Loucy (cell line): ENCODE results near the gene SLC2A4RG.
"Not testable (repeated sequence)": the region's sequence is repeated elsewhere in the genome, so short reads cannot be mapped to it uniquely, and the experiment has no call there.

Experiments used
- H2AFZ ChIP-seq: fragments of 200-600 bp; sonication (generic); 2 replicates; pipeline ENCODE4 v1.6.0; 2016; ENCODE audit warnings: antibody characterized with exemption, mild to moderate bottlenecking, low read length, moderate library complexity
- H3F3A ChIP-seq: fragments of 200-600 bp; 2 replicates; pipeline ENCODE4 v1.6.0; 2016; ENCODE audit warnings: antibody characterized with exemption, low read depth, mild to moderate bottlenecking
- H3K27me3 ChIP-seq: fragments of 200-600 bp; sonication (generic); 2 replicates; pipeline ENCODE4 v1.6.1; 2014; ENCODE audit warnings: low read length, mild to moderate bottlenecking; ENCODE audit not compliant: insufficient read depth, poor library complexity, severe bottlenecking
- H3K36me3 ChIP-seq: fragments of 200-600 bp; sonication (generic); 2 replicates; pipeline ENCODE4 v1.6.1; 2016; ENCODE audit warnings: low read length; ENCODE audit not compliant: insufficient read depth
- H3K4me1 ChIP-seq: fragments of 200-600 bp; sonication (generic); 2 replicates; pipeline ENCODE4 v1.5.1; 2014; ENCODE audit warnings: low read length, mild to moderate bottlenecking; ENCODE audit not compliant: insufficient read depth, poor library complexity, severe bottlenecking
- H3K4me2 ChIP-seq: fragments of 200-600 bp; sonication (generic); 2 replicates; pipeline ENCODE4 v1.6.0; 2014; ENCODE audit warnings: antibody characterized with exemption, low read length, low read depth, mild to moderate bottlenecking; ENCODE audit not compliant: poor library complexity, severe bottlenecking
- H3K4me3 ChIP-seq: fragments of 200-600 bp; sonication (generic); 2 replicates; pipeline ENCODE4 v1.5.1; 2014; ENCODE audit warnings: low read length, mild to moderate bottlenecking, mixed read lengths; ENCODE audit not compliant: poor library complexity, severe bottlenecking
- H3K79me2 ChIP-seq: fragments of 200-600 bp; sonication (generic); 2 replicates; pipeline ENCODE4 v1.6.1; 2014; ENCODE audit warnings: low read length; ENCODE audit not compliant: insufficient read depth
- H3K9ac ChIP-seq: fragments of 200-600 bp; sonication (generic); 2 replicates; pipeline ENCODE4 v1.6.0; 2014; ENCODE audit warnings: mild to moderate bottlenecking, low read depth, low read length, moderate library complexity; ENCODE audit not compliant: poor library complexity, severe bottlenecking
- H3K9me2 ChIP-seq: fragments of 200-600 bp; sonication (generic); replicated peaks from 2 replicates; pipeline ENCODE4 v1.6.1; 2016; ENCODE audit warnings: low read depth, low read length, mixed read lengths
- H3K9me3 ChIP-seq: fragments of 200-600 bp; sonication (generic); 2 replicates; pipeline ENCODE4 v1.6.1; 2014; ENCODE audit warnings: mild to moderate bottlenecking, antibody characterized with exemption, low read length, low read depth; ENCODE audit not compliant: insufficient read depth
- H4K20me1 ChIP-seq: fragments of 200-600 bp; sonication (generic); 2 replicates; pipeline ENCODE4 v1.6.0; 2014; ENCODE audit warnings: antibody characterized with exemption, low read length, mild to moderate bottlenecking; ENCODE audit not compliant: insufficient read depth, poor library complexity, severe bottlenecking
- EZH2phosphoT487 ChIP-seq: fragments of 200-600 bp; IDR thresholded peaks from 2 replicates; pipeline ENCODE4 v1.6.1; 2018; ENCODE audit warnings: antibody characterized with exemption, mild to moderate bottlenecking, moderate library complexity, borderline replicate concordance
- TF ChIP-seq, protein P1 (sequence below): fragments of 200-600 bp; sonication (generic); conservative IDR thresholded peaks from 2 replicates; pipeline ENCODE4 v1.5.1; 2014; ENCODE audit warnings: mild to moderate bottlenecking, antibody characterized with exemption, low read length

SLC2A4RG gene

DNA sequence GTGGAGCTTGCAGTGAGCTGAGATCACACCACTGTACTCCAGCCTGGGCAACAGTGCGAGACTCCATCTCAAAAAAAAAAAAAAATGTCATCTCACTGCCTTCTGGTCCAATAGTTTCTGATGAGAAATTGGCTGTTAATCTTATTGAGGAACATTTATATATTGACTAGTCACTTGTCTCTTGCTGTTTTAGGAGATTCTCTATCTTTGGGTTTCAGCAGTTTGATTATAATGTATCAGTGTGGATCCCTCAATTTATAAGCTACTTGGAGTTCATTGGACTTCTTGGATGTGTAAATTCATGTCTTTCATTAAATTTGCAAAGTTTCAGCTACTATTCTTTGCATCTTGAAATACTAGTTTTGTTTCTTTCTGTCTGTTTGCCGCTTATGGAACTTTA lies 20.6 kb upstream of the SLC2A4RG start:
- Histone ChIP-seq H3K4me3 (no peak overlapping the region), H4K20me1 (peaks cover 2% of the 10 kb centered on the region), H3K27me3 (no peaks in the 10 kb centered on the region), H2AFZ (no peak overlapping the region), H3K4me2 (no peak overlapping the region), H3K4me1 (no peaks in the 10 kb centered on the region), H3K9me2 (no peaks in the 10 kb centered on the region), H3K36me3 (peaks cover 35% of the 10 kb centered on the region), H3K79me2 (peaks cover 67% of the 10 kb centered on the region), H3K9ac (no peak overlapping the region), H3F3A (peaks cover 2% of the 10 kb centered on the region; the same call in 1 of the 2 replicates), H3K9me3 (peaks cover 4% of the 10 kb centered on the region; the same call in 1 of the 2 replicates)
- no peak for TF ChIP-seq EZH2phosphoT487
- TF ChIP-seq, protein P1, sequence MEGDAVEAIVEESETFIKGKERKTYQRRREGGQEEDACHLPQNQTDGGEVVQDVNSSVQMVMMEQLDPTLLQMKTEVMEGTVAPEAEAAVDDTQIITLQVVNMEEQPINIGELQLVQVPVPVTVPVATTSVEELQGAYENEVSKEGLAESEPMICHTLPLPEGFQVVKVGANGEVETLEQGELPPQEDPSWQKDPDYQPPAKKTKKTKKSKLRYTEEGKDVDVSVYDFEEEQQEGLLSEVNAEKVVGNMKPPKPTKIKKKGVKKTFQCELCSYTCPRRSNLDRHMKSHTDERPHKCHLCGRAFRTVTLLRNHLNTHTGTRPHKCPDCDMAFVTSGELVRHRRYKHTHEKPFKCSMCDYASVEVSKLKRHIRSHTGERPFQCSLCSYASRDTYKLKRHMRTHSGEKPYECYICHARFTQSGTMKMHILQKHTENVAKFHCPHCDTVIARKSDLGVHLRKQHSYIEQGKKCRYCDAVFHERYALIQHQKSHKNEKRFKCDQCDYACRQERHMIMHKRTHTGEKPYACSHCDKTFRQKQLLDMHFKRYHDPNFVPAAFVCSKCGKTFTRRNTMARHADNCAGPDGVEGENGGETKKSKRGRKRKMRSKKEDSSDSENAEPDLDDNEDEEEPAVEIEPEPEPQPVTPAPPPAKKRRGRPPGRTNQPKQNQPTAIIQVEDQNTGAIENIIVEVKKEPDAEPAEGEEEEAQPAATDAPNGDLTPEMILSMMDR: no peak

DNA sequence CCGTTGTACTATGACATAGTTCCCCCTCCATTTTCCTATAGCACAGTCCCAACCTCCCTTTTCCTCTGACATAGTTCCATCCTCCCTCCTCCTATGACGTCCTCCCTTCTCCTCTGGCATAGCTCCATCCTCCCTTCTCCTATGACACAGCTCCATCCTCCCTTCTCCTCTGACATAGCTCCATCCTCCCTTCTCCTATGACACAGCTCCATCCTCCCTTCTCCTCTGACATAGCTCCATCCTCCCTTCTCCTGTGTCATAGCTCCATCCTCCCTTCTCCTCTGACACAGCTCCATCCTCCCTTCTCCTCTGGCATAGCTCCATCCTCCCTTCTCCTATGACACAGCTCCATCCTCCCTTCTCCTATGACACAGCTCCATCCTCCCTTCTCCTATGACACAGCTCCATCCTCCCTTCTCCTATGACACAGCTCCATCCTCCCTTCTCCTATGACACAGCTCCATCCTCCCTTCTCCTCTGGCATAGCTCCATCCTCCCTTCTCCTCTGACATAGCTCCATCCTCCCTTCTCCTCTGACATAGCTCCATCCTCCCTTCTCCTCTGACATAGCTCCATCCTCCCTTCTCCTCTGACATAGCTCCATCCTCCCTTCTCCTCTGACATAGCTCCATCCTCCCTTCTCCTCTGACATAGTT lies 16.5 kb upstream of the SLC2A4RG start:
- H3K4me1 ChIP-seq: peaks cover 15% of the 10 kb centered on the region
- peaks cover 51% of the 10 kb centered on the region for H3K79me2 ChIP-seq
- H3K4me3 ChIP-seq, H3K4me2 ChIP-seq, H3K9ac ChIP-seq, H3K27me3 ChIP-seq, H3K9me2 ChIP-seq, H3K9me3 ChIP-seq, H4K20me1 ChIP-seq, H2AFZ ChIP-seq, H3F3A ChIP-seq: not testable (repeated sequence)
- H3K36me3 ChIP-seq: peaks cover 29% of the 10 kb centered on the region

DNA sequence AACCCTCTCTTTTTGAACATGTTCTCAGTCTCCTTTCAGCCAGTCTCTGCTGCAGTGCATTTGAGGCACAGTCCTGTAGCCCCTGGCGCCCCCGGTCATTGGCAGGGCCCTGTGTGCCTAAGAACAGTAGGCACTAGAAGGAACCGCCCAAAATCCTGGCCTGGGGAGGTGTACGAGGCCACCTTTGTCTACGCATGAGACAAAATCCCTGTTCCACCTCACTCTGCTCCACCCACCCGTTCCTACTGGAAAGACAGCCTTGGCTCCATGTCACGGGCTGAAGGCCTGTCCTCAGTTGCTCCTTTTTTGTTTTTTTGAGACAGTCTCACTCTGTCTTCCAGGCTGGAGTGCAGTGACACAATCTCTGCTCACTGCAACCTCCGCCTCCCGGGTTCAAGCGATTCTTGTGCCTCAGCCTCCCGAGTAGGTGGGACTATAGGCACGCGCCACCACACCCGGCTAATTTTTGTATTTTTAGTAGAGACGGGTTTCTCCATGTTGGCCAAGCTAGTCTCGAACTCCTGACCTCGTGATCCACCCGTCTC lies 9.3 kb upstream of the SLC2A4RG start:
- H2AFZ ChIP-seq, H4K20me1 ChIP-seq, H3K9me2 ChIP-seq, H3K27me3 ChIP-seq, H3K9me3 ChIP-seq: not testable (repeated sequence)
- H3K79me2 ChIP-seq: peaks cover 58% of the 10 kb centered on the region
- H3K4me2 ChIP-seq: peak overlapping the region; percentile 82
- peak overlapping the region; percentile 78 for H3K9ac ChIP-seq
- H3K36me3 ChIP-seq: peaks cover 24% of the 10 kb centered on the region; the same call in 1 of the 2 replicates
- H3F3A ChIP-seq: peaks cover 25% of the 10 kb centered on the region
- peaks cover 55% of the 10 kb centered on the region for H3K4me1 ChIP-seq
- peak overlapping the region; percentile 55 for H3K4me3 ChIP-seq

DNA sequence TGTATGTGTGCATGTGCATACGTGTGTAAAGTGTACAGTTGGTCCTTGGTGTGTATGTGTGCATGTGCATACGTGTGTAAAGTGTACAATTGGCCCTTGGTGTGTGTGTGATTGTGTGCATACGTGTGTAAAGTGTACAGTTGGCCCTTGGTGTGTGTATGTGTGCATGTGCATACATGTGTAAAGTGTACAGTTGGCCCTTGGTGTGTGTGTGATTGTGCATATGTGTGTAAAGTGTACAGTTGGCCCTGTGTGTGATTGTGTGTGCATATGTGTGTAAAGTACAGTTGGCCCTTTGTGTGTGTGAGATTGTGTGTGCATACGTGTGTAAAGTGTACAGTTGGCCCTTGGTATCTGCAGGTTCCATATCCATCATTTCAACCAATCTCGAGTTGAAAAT lies 8.2 kb upstream of the SLC2A4RG start:
- H3K27me3 ChIP-seq: no peaks in the 10 kb centered on the region
- H3K9ac ChIP-seq: peak overlapping the region; percentile 78
- H2AFZ ChIP-seq: no peak overlapping the region
- peaks cover 66% of the 10 kb centered on the region for H3K4me1 ChIP-seq
- H3K4me3 ChIP-seq: peak overlapping the region; percentile 55
- H3F3A ChIP-seq: peaks cover 25% of the 10 kb centered on the region
- no peaks in the 10 kb centered on the region for H3K9me2 ChIP-seq
- H3K4me2 ChIP-seq: peak overlapping the region; percentile 82
- no peak for TF ChIP-seq EZH2phosphoT487
- TF ChIP-seq, protein P1: no peak
- no peaks in the 10 kb centered on the region for H3K9me3 ChIP-seq
- H3K36me3 ChIP-seq: peaks cover 25% of the 10 kb centered on the region; the same call in 1 of the 2 replicates
- H3K79me2 ChIP-seq: peaks cover 53% of the 10 kb centered on the region
- H4K20me1 ChIP-seq: no peaks in the 10 kb centered on the region
